CD4-positive, alpha-beta T cell treated with Interleukin-12 subunit alpha and Interleukin-12 subunit beta, for 1 hour (primary cell): Measurements from ENCODE around the gene POU5F1.
A peak's percentile ranks its signal among the peaks of the same experiment; 100 is the strongest.
"Not testable (repeated sequence)": the region's sequence is repeated elsewhere in the genome, so short reads cannot be mapped to it uniquely, and the experiment has no call there.

Experiments used
- DNase-seq: peaks from one replicate; pipeline ENCODE4 v3.0.0-alpha.2; 2020

The POU5F1 gene

DNA sequence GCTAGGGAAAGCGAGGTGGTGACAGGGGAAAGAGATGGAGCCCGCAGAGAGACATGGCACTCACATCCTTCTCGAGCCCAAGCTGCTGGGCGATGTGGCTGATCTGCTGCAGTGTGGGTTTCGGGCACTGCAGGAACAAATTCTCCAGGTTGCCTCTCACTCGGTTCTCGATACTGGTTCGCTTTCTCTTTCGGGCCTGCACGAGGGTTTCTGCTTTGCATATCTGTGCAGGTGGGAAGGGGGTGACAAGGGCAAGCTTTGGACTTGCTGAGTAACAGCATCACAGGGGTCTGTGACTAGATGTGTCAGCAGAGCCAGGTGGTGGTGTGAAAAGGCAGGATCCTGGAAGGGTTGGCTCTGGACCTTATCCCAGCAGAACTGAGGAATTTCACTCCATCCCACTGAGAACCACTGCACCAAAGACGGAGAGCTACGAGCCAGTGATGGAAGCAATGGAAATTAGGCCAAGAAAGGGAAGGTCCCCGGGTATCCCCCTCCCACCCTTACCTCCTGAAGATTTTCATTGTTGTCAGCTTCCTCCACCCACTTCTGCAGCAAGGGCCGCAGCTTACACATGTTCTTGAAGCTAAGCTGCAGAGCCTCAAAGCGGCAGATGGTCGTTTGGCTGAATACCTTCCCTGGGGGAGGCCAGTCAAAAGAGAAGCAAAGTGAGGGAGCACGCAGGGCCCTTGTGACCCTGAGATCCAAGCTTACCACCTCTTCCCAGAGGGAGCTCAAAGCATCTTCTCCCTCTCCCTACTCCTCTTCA, 5.2 kb downstream of the POU5F1 start:
- not testable (repeated sequence) for DNase-seq

DNA sequence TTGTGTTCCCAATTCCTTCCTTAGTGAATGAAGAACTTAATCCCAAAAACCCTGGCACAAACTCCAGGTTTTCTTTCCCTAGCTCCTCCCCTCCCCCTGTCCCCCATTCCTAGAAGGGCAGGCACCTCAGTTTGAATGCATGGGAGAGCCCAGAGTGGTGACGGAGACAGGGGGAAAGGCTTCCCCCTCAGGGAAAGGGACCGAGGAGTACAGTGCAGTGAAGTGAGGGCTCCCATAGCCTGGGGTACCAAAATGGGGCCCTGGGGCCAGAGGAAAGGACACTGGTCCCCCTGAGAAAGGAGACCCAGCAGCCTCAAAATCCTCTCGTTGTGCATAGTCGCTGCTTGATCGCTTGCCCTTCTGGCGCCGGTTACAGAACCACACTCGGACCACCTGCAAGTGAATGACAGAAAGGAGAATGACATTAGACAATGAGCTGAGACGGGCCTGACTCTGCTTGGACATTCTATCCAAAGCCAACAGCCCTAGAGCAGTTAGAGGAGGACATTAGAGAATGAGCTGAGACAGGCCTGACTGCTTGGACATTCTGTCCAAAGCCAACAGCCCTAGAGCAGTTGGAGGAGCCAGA, 5.9 kb downstream of the POU5F1 start:
- not testable (repeated sequence) for DNase-seq

DNA sequence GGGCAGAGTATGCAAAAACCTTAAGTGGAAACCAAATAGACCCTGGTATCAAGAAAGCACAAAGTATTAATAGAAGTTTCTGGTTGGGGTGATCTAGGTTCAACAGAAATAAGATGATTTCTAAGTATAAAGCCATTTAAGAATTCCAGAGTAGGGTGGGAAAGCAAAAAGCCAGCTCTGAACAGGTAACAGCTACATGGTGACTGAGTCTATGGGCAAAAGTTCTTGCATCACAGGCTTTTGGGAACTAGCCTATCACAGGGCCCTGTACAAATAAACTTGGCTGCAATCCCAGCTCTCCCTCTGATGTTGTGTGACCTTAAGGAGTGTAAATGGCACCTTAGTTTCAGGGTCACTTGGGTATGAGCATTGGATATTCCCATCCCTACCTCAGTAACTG, 6.6 kb downstream of the POU5F1 start:
- DNase-seq = no peak

DNA sequence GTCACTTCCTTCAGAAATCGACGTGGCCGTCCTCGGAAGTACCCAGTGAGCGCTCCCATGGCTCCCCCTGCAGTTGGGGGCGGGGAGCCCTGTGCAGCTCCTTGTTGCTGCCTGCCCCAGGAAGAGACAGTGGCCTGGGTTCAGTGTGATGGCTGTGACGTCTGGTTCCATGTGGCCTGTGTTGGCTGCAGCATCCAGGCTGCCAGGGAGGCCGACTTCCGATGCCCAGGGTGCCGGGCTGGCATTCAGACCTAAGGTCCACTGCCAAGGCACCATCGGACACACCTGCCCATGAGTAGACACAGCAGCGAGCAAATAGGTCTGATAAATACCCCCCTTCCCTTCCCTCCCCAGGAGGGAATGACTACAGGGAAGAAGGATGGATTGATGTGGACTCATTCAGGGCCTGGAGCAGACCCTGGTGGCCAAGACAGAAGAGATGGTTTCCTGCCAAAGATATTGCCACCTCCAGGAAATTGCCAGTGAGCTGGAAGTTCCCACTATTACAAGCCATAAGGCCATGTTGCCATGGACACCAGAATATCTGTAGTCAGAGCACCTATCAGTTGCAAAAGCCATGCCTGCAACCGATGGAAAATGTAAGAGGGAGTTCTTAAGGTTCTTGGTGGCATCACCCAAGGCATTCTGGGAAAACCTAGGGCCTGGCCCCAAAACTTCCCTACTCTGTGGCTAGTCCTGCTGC, 7.9 kb downstream of the POU5F1 start:
- no peak for DNase-seq

DNA sequence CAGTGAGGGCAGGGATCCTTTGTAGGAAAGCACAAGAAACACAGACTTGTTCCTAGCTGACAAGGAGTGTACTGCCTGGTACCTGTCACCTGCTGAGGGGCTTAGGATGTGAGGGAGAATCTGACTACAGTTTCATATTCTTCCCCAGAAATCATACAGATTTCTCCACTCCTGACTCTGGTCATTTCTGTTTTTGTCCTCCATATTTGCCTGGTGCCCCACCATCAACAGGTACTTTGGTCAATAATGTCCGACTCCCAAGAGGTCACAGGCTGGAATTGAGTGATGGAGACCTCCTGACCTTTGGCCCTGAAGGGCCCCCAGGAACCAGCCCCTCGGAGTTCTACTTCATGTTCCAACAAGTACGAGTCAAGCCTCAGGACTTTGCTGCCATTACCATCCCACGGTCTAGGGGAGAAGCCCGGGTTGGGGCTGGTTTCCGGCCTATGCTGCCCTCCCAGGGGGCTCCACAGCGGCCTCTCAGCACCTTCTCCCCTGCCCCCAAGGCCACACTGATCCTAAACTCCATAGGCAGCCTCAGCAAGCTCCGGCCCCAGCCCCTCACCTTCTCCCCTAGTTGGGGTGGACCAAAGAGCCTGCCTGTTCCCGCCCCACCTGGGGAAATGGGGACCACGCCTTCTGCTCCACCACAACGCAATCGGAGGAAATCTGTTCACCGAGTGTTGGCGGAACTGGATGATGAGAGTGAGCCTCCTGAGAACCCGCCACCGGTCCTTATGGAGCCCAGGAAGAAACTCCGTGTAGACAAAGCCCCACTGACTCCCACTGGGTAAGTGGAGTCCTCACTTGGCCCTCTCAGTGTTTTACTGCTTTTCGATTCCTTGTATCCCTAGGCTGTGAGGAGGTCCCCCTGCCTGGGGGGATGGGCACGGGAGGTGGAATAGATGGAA, 9.0 kb downstream of the POU5F1 start:
- no peak for DNase-seq

DNA sequence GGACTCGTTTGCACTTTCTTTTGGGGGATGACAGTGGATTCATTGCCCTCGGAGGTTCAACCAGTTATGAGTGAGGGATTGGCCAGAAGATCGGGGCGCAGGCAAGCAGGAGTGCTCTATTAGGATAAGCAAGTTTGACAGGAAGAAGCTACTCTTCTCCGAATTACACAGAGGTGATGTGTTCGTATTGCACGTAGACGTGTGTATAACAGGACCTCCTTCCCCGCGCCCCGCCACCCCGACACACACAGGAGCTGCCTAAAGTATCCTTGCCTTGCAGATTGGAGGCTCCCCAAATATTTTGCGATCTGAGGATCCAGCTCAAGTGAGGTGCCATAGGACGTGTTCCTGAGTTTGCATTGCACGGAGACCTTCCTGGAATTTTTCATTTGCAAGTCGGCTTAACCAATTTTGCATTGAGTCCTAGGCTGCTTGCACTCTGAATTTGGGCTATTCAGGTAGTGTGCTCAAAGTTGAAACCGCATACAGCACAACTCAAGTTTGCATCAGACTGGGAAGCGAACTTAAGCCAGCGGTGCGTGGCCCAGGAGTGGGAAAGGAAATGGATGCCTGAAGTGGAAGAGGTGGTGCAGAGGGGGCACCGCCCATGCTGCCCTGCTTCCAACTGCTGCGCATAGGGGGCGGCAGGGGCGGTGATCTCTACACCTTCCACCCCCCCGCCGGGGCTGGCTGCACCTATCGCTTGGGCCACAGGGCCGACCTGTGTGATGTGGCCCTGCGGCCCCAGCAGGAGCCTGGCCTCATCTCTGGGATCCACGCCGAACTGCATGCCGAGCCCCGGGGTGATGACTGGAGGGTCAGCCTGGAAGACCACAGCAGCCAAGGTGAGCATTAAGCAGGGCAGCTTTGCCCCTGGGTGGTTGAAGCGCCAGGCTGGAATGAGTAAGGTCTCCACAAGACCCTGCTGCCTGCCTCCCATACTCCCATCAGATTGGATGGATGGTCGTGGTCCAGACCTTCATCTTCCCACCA, 11.3 kb downstream of the POU5F1 start:
- peak; percentile 24 for DNase-seq

DNA sequence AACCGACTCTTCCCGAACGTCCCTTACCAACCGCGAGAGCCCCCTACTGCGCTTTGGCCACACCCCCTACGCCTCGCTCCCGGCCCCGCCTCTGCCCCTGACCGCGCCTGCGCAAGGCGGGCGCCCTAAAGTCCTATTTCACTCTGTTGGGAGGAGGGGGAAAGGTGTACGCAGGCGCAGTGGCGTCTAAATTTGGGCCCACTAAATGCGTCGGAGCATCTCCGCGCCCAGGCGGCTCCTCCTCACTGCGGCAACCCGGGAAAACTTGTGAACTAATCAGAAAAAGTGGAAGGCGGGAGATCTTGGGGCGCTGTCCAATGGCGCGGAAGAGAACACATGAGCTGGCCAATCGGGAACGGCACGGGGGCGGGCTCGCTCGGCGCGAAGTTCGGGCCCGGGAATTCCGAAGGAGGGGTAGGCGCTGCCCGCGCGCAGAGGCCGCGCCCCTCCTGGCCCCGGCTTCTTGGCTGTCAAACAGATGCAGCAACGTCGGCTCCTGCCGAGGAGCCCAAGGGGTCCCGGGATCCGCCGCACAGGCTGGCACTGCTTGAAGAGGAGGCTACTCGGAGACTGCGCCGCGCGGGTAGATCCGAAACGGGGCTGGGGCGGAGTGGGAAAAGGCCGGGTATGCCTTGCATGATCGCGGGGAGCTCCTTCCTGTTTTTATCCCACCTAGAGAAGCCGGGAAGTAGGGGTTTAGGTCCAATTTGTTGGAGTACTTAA, 12.2 kb downstream of the POU5F1 start, which contains the start of gene TCF19:
TCF19 (plus strand) TSS at position 450 of the 723 bp plus-strand sequence. CDS start 881 bp downstream, outside the sequence.
- peak; percentile 99 for DNase-seq

DNA sequence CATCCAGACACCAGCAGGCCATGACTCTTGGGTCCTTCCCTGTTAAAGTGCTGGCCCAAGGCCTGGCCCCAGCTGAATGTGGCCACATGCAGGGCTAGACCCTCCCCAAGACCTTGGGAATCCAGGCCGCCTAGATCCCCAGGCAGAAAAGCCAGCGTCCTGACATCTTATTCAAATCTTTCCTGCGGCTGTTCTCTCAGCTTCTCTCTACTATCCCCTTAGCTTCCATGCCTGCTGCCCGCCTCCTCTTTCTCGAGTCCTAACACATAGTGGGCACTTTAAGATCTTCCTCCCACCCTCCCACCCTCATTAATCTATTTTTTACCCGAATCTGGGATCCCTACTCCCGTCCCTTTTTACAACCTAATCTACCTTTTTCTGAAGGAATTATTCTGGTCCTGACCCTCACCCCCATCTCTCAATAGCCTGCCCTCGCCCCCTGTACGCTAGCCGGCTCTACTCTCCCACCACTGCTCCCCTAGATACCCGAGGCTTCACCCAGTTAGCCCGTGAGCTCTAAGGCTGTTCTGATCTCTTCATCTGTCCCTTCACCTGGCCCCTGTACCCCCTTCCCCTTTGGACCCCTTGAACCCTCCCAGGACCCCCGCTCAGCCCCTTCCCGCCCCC, 12.9 kb downstream of the POU5F1 start, which contains the start of gene CCHCR1:
CCHCR1 (minus strand) TSS at position 290 of the 627 bp plus-strand sequence; CDS start at position 88, 202 bp downstream.
- no peak for DNase-seq

DNA sequence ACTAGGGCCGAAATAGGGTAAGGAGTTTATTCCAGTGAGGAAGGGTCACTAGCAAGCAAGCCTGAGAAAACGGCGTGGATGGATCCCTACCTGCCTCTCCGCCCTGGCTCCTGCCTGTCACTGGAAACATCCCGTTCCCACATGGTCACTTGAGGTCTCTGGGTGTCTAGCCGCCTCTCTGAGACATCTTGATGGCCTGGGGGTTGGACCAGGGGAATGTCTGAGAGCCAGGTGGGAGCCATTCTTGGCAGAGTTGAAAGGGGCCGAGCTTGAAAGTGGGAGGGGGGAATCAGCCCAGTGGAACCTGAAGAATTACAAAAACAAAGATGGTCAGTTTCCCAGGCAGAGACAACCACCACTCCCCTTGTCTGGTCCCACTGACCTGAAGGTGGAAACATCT, 13.8 kb downstream of the POU5F1 start:
- no peak for DNase-seq

DNA sequence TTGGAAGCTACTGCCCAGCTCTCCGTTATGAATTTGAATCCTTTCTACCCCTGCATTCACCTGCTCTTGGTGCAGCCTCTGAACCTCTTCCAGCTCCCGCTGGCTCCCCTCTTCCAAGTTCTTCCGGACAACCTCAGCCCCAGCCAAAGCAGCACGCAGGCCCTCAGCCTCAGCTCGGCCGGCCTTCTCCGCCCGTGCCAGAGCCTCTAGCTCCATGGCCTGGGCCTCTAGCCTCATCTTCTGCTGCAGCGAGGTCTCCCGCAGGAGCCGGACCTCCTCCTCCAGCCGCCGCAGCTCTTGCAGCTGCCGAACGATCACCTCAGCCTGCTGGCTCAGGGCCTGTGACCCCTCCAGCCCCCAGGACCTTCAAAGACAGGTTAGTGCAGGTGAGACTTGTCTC, 16.0 kb downstream of the POU5F1 start:
- DNase-seq = no peak

DNA sequence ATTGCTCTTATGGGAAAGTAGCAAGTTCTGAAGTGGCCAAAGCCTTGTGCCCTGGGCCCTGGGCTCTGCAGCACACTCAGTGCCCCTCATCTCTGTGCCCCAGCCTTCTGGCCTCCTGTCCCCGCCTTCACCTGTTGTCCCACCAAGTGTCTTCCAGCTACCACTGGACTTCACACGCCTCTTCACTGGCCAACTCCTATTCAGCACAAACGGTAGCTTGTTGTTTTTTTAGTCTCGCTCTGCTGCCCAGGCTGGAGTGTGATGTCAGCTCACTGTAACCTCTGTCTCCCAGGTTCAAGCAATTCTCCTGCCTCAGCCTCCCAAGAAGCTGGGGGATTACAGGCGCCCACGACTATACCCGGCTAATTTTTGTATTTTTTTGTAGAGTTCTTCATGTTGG, 17.7 kb downstream of the POU5F1 start:
- no peak for DNase-seq

DNA sequence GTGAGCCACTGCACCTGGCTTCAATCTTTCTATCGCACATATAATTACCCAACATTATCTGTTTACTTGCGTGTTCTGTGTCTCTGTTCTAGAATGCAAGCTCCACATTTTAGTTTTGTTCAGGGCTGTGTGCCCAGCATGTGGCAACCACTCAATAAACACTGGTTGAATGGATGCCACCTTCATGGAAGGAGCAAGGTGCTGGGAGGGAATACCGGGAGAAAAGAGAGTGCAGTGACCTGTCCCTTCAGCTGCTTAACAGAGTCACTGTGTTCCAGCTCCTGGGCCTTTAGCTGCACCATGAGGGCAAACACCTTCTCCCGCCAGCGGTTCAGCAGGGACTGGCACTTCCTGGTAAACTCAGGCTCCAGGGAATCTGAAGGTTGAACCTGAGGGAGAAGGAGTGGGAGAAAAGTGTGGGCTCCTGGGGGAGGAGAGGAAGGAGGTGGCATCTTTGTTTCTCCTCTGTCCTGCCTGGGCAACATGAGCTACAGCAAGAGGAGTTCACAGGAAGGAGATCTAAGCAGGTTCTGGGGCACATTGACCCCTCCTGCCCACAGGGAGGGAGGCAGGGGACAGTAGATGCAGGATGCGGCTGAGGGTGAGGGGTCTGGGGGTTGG, 20.5 kb downstream of the POU5F1 start:
- no peak for DNase-seq

DNA sequence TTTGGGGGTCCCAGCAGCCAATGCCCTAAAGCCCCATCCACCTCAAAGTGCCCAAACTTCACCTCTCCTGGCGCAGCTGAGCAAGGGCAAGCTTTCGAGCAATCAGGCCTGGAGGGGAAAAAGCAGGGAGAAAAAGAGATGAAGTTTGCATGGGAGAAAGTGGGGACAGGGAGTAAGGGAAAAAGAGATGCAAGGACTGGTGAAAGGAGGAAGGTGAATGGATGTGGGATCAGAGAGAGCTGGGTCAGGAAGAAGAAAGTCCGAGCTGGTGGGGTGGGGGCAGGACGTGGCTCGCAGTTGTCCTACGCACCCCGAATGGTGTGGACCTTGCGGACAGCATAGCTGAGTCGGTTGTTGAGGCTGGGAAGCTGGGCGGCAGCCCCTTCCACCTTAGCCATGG, 25.1 kb downstream of the POU5F1 start:
- DNase-seq = no peak

DNA sequence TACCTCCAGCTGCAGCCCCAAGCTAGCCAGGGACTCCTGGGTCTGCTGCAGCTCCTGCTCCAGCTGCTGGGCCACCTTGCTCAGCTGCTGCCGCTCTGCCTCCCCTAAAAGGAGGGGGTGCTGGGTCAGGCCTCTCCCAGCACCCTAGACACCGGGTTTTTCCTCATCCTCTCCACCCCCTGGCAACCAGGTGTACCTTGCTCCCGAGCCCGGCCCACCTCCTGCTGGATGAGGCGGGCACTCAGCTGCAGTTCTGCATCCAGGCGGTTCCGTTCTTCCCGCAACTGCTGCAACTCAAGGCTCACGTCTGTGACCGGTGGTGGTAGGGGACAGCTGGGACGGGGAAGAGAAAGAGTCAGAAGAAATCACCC, 25.5 kb downstream of the POU5F1 start:
- DNase-seq = no peak

DNA sequence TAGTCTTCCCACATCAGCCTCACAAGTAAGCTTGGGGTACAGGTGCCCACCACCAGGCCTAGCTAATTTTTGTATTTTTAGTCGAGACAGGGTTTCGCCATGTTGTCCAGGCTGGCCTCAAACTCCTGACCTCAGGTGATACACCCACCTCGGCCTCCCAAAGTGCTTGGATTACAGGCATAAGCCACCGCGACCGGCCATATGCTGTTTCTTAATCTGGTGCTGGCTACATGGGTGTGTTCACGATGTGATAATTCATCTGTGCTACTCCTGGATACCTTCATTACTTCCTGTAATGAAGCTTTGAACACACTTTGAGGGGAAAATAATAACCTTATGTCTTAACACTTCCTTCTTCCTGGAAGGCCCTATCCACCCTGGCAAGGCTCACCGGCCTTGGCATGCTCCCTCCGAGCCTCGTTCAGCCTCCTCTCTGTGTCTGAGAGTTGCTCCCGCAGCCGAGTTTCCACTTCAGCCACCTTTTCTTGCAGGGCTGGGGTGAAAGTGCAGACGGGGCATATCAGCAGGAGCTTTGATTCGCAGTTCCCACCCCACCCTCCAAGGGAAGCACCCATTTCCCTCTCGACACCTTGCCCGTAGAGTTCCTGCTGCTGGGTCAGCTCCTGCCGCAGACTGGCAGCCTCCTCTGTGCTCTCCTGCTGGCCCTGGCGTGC, 26.0 kb downstream of the POU5F1 start:
- DNase-seq = no peak

DNA sequence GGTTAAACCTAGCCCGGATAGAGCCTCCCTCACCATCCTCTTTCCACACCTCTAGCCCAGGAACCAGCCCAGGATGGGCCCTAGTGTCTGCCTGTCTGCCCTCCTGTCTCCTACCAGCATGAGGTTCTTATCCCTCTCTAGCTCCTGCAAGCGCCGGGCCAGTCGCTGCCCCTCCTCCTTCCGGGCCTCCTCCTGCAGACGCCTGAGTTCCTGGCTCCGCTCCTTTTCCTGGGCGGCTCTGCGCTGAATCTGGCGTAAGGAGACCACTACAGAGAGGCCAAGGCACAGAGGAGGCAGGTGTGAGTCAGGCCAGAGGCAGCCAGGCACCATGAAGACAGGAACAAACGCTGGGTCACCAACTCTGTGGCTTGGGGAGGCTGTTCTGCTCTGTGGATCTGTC, 27.3 kb downstream of the POU5F1 start:
- no peak for DNase-seq

DNA sequence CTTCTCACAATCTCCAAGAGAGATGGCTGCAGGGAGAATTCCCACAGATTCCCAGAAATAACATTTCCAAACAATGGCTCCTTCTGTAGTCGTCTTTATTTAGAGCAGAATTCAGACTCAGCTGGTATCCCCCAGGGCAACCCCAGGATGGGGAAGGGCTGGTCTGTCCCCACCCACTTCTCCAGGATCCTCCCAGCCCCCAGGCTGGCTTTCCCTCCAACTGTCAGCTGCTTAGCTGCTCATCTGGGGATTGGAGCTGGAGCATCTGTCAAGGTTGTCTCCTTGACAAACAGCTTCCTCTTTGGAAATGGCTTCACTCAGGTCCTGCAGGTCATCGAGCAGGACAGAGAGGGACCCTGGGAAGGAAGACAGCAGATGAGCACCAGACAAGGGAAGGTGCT, 28.1 kb downstream of the POU5F1 start:
- DNase-seq = no peak

DNA sequence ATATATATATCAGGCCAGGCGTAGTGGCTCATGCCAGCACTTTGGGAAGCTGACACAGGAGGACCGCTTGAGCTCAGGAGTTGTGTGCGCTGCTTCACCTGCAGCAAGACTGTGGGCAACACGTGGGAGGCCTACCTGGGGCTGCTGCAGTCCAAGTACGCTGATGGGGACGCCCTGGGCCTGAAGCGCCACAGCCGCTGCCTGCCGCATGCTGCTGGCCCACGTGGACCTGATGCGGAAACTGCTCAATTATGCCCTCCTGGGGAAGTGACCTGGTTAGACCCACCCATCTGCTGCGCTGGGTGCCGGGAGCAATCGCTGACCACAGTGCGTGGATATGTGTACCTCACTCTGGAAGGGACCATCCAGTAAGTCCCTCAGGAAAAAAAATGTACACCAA, 29.8 kb downstream of the POU5F1 start:
- DNase-seq = no peak

DNA sequence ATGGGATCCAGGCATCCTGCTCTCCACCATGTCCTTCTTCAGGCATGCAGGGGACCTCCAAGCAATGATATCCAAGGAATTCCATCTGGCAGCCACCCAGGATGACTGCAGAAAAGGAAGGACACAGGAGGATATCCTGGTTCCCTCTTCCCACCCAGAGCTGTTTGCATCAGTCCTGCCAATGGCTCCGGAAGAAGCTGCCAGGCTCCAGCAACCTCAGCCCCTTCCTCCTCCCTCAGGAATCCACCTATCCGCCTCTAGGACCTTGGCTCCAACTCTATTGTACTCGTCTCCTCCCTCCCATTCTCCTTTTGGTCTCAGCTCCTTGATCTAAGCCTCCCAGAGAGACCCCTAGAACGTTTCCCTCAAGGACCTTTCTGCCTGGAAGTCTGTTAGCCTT, 30.9 kb downstream of the POU5F1 start:
- no peak for DNase-seq
